Astrocyte (in vitro differentiated cells and primary cell): Measurements from ENCODE around the gene VASH2.

Experiments used
- EZH2 ChIP-seq: IDR thresholded peaks from 2 replicates; pipeline ENCODE4 v1.6.1; 2012; ENCODE audit warnings: mild to moderate bottlenecking, low read length, inconsistent platforms; ENCODE audit not compliant: insufficient read depth
- TF ChIP-seq, protein P1 (sequence below): IDR thresholded peaks from 2 replicates; pipeline ENCODE4 v1.5.1; 2011; ENCODE audit warnings: low read depth, mild to moderate bottlenecking, inconsistent platforms, low read length, moderate library complexity; ENCODE audit not compliant: insufficient read depth

DNA sequence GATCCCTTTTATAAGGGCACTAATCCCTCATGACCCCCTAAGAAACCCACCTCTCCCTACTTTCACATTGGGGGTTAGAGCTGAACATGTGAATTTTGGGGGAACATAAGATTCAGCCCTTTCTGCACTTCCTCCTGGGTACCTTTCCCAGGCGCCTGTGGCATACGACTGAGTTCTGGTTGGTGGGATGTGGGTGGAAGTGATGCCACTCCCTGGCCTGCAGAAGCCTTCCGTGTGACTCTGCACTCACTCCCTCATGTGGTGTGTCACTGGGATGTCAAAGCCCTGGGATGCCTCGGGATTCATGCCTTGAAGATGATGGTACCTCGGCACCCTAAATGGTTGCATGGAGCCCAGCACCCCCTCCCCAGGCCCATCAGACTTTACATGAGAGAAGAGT is 28.3 kb upstream of the VASH2 start:
- TF ChIP-seq, protein P1, sequence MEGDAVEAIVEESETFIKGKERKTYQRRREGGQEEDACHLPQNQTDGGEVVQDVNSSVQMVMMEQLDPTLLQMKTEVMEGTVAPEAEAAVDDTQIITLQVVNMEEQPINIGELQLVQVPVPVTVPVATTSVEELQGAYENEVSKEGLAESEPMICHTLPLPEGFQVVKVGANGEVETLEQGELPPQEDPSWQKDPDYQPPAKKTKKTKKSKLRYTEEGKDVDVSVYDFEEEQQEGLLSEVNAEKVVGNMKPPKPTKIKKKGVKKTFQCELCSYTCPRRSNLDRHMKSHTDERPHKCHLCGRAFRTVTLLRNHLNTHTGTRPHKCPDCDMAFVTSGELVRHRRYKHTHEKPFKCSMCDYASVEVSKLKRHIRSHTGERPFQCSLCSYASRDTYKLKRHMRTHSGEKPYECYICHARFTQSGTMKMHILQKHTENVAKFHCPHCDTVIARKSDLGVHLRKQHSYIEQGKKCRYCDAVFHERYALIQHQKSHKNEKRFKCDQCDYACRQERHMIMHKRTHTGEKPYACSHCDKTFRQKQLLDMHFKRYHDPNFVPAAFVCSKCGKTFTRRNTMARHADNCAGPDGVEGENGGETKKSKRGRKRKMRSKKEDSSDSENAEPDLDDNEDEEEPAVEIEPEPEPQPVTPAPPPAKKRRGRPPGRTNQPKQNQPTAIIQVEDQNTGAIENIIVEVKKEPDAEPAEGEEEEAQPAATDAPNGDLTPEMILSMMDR = no peak
- TF ChIP-seq EZH2 = no peak
